AG04449 (cell line): Measurements from ENCODE around the gene REST.

ENCODE experiments used
- CTCF ChIA-PET: fragments of 350-600 bp; formaldehyde crosslinking; extraction: SDS; loops from one replicate; lab custom pipeline; 2021; ENCODE audit warnings: antibody characterized with exemption; lab: Yijun Ruan, JAX
- POLR2A ChIA-PET: fragments of 400-600, 350-600 bp; formaldehyde crosslinking; extraction: SDS; loops from one replicate; lab custom pipeline; 2020; ENCODE audit warnings: antibody characterized with exemption, inconsistent platforms; lab: Yijun Ruan, JAX
- DNase-seq: peaks from one replicate; pipeline ENCODE4 v3.0.0-alpha.2; 2010; ENCODE audit warnings: low read depth, low spot score
- H3K4me3 ChIP-seq: 2 replicates; pipeline ENCODE4 v1.5.1; 2011; ENCODE audit warnings: low read depth, mild to moderate bottlenecking, control low read depth, low read length
- CTCF ChIP-seq: IDR thresholded peaks from one replicate; pipeline ENCODE4 v1.5.1; 2011; ENCODE audit warnings: mild to moderate bottlenecking, moderate library complexity, low read length, control low read depth, inconsistent platforms; ENCODE audit not compliant: insufficient read depth; ENCODE audit errors: missing control alignments

Gene REST

GRCh38 chr4:56972809-56973208 lies 65.1 kb downstream of the REST start:
- no peak for TF ChIP-seq CTCF
- no peak for DNase-seq
- no peak overlapping the region for H3K4me3 ChIP-seq
- ChIA-PET CTCF (interaction anchor here (0.9 to 3.1 kb wide), 2 partner anchors 12 to 67 kb away, joined by 3 to 13 read pairs; no protein-coding TSS in a partner anchor), POLR2A (no interaction called here)

- CTCF ChIA-PET = interaction anchor here (0.9 to 3.1 kb wide), 2 partner anchors 13 to 66 kb away, joined by 3 to 13 read pairs; no protein-coding TSS in a partner anchor
These were observed 65.6 kb downstream of the REST start for GRCh38 chr4:56973336-56973735.

GRCh38 chr4:56976283-56976836 lies 68.7 kb downstream of the REST start:
- ChIA-PET CTCF (interaction anchor here (1.4 to 2.7 kb wide), 2 partner anchors 12 to 17 kb away, joined by 5 to 8 read pairs; no protein-coding TSS in a partner anchor), POLR2A (interaction anchor here (1.2 to 1.6 kb wide), 2 partner anchors 31 to 68 kb away, joined by 3 to 20 read pairs; partner anchors contain the start of gene REST)
- no peak for DNase-seq
- peak overlapping the region; percentile 99 for H3K4me3 ChIP-seq
- TF ChIP-seq CTCF = no peak

More at GRCh38 chr4:56973336-56973735, 65.6 kb downstream of the REST start:
- POLR2A ChIA-PET = no interaction called here
- DNase-seq = no peak
- TF ChIP-seq CTCF = no peak
- H3K4me3 ChIP-seq = no peak overlapping the region

- peak overlapping the region; percentile 99 for H3K4me3 ChIP-seq
- no peak for TF ChIP-seq CTCF
- DNase-seq = no peak
- ChIA-PET POLR2A (interaction anchor here (0.8 to 1.6 kb wide), 6 partner anchors 12 to 117 kb away, joined by 3 to 20 read pairs (median 4); partner anchors contain the start of gene REST), CTCF (interaction anchor here (0.9 to 2.7 kb wide), 5 partner anchors 11 to 89 kb away, joined by 3 to 8 read pairs (median 5); no protein-coding TSS in a partner anchor)
These were observed 69.2 kb downstream of the REST start for GRCh38 chr4:56976837-56977320.

- peak; percentile 95 for DNase-seq
- peak within 1 kb of the TSS; percentile 99 for H3K4me3 ChIP-seq
- ChIA-PET POLR2A (interaction anchor here (0.7 to 1.6 kb wide), 14 partner anchors 12 to 542 kb away, joined by 3 to 20 read pairs (median 3); partner anchors contain the start of genes PPAT and REST), CTCF (interaction anchor here (0.9 to 2.7 kb wide), 6 partner anchors 11 to 186 kb away, joined by 3 to 9 read pairs (median 5); no protein-coding TSS in a partner anchor)
- no peak for TF ChIP-seq CTCF
These were observed 69.8 kb downstream of the REST start, which contains the start of gene NOA1 for GRCh38 chr4:56977321-56978012. Gene NOA1, minus strand, starts transcription at chr4:56977606. Its CDS starts 21 bp downstream, at chr4:56977585.
